HepG2 (cell line): ENCODE data around the gene ODAD4. TPM values are rescaled to one million over a fixed set of nuclear protein-coding genes. Genes with fewer than 3 reads are reported as not detected.

Source experiments
- BRD4 ChIP-seq: sonication (generic); formaldehyde crosslinking; IDR thresholded peaks from 2 replicates; pipeline ENCODE4 v1.4.0; 2020; ENCODE audit warnings: missing genetic modification reagents
- HHEX ChIP-seq: IDR thresholded peaks from 2 replicates; pipeline ENCODE4 v1.6.1; 2016; ENCODE audit warnings: control low read depth
- KDM5A ChIP-seq: fragments of 200-600 bp; sonication (generic); IDR thresholded peaks from 2 replicates; pipeline ENCODE4 v1.7.0; 2018; ENCODE audit warnings: antibody characterized with exemption, mild to moderate bottlenecking, low read length, borderline replicate concordance
- MAZ ChIP-seq, 2 experiments: sonication (generic) in 1 of 2; formaldehyde crosslinking in 1 of 2; IDR thresholded peaks; 2 replicates each; pipeline versions ENCODE4 v1.5.0 to v1.6.1; 2012 to 2020; ENCODE audit warnings: low read depth in 2 of 2, mild to moderate bottlenecking in 2 of 2, borderline replicate concordance in 1 of 2, improper control_type of control experiment in 1 of 2, low read length in 1 of 2, missing genetic modification reagents in 1 of 2, moderate library complexity in 1 of 2
- PAF1 ChIP-seq: IDR thresholded peaks from 2 replicates; pipeline ENCODE4 v1.6.1; 2016; ENCODE audit warnings: missing genetic modification reagents, missing compliant biosample characterization
- PHF20 ChIP-seq: sonication (generic); formaldehyde crosslinking; IDR thresholded peaks from 2 replicates; pipeline ENCODE4 v1.5.0; 2020; ENCODE audit warnings: mild to moderate bottlenecking, missing genetic modification reagents
- PHF21A ChIP-seq: sonication (generic); formaldehyde crosslinking; IDR thresholded peaks from 2 replicates; pipeline ENCODE4 v1.5.0; 2020; ENCODE audit warnings: mild to moderate bottlenecking, missing genetic modification reagents
- RELA ChIP-seq: sonication (generic); formaldehyde crosslinking; IDR thresholded peaks from 2 replicates; pipeline ENCODE4 v1.4.0; 2020; ENCODE audit warnings: missing genetic modification reagents
- RXRB ChIP-seq: IDR thresholded peaks from 2 replicates; pipeline ENCODE4 v1.6.1; 2016; ENCODE audit warnings: borderline replicate concordance, missing genetic modification reagents, missing compliant biosample characterization
- SIN3A ChIP-seq: IDR thresholded peaks from 2 replicates; pipeline ENCODE4 v1.6.1; 2011; ENCODE audit warnings: low read depth, mild to moderate bottlenecking, control low read depth, low read length, borderline replicate concordance
- SIN3B ChIP-seq: fragments of 150-350 bp; IDR thresholded peaks from 2 replicates; pipeline ENCODE4 v1.6.1; 2014; ENCODE audit warnings: low read length
- polyA plus RNA-seq, 8 experiments: library from polyadenylated mRNA; depleted of rRNA in 3 of 8; stranded (reverse) in 7 of 8; unstranded in 1 of 8; fragments of >200 nt; fragmentation: Illumina TruSeq in 4 of 8; extraction: Trizol in 4 of 8; gene quantifications; 2 replicates each; pipeline versions ENCODE4 v1.2.1 to v1.2.3, GENCODE V29; 2011 to 2016; ENCODE audit warnings: low read depth in 4 of 8, missing spikeins in 1 of 8, mixed read lengths in 1 of 8; ENCODE audit not compliant: insufficient read depth in 1 of 8
- total RNA-seq, 5 experiments: library from RNA; depleted of rRNA; stranded (reverse); fragments of >200 nt; fragmentation: Illumina TruSeq; extraction: Trizol; gene quantifications; 2 replicates each; pipeline ENCODE4 v1.2.3, GENCODE V29; 2016; ENCODE audit warnings: low read depth in 1 of 5
- TF ChIP-seq, protein P1 (sequence below): sonication (generic); formaldehyde crosslinking; IDR thresholded peaks from 2 replicates; pipeline ENCODE4 v1.4.0; 2020; ENCODE audit warnings: mild to moderate bottlenecking, missing genetic modification reagents
- TF ChIP-seq, protein P2 (sequence below): sonication (generic); formaldehyde crosslinking; IDR thresholded peaks from 2 replicates; pipeline ENCODE4 v1.8.0; 2022; ENCODE audit warnings: missing genetic modification reagents, mild to moderate bottlenecking, inconsistent platforms, borderline replicate concordance
- TF ChIP-seq, protein P3 (sequence below): IDR thresholded peaks from 2 replicates; pipeline ENCODE4 v1.6.1; 2016; ENCODE audit warnings: missing biosample characterization, missing genetic modification reagents, low read depth
- TF ChIP-seq, protein P4 (sequence below): sonication (generic); formaldehyde crosslinking; IDR thresholded peaks from 2 replicates; pipeline ENCODE4 v1.5.0; 2020; ENCODE audit warnings: missing genetic modification reagents
- TF ChIP-seq, protein P5 (sequence below): sonication (generic); formaldehyde crosslinking; conservative IDR thresholded peaks from 2 replicates; pipeline ENCODE4 v1.8.1; 2023; ENCODE audit warnings: missing genetic modification reagents
- TF ChIP-seq, protein P6 (sequence below): sonication (generic); formaldehyde crosslinking; IDR thresholded peaks from 2 replicates; pipeline ENCODE4 v1.4.0; 2020; ENCODE audit warnings: missing genetic modification reagents, mild to moderate bottlenecking, borderline replicate concordance

ODAD4 gene
- total and polyA plus RNA-seq, 2 of the 13 experiments (the other 11 are each of a cell fraction or from before 2014, with no cell fraction given) = 0.48 to 0.53 TPM

DNA sequence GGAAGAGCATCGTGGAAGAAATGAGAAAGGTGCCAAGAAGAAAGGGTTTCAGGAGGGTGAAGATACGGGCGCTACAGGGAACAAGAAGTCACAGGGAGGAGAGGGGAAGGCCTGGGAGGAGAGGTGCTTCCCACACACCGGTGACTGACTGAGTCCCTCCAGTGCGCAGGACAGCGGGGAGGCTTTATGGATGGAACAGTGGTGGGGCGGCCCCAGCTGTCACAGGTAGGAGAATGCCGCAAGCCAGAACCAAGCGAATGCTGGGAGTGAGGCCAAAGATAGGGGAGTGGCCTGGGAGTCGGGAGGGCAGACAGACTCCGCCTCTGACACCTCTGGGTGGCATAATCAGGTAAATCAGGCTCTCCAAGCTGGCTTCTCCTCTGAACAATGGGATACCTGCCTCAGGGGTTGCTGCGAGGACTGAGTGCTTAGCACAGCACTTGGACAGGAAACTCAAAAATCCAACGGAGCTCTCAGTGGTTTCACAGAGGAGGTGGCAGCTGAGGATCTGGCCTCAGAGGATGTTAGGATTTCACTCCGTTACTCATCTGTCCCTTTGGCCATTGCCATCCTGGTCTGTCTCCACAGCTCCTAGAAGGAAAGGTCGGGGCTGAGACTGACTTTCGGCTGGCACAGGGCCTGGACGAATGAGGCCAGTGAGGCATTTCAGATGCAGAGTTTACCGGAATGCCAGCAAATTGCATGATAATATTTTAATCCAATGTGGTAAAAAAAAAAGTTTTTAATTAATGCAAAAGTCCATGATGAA lies 35.5 kb downstream of the ODAD4 start (continued):
- TF ChIP-seq, protein P1, sequence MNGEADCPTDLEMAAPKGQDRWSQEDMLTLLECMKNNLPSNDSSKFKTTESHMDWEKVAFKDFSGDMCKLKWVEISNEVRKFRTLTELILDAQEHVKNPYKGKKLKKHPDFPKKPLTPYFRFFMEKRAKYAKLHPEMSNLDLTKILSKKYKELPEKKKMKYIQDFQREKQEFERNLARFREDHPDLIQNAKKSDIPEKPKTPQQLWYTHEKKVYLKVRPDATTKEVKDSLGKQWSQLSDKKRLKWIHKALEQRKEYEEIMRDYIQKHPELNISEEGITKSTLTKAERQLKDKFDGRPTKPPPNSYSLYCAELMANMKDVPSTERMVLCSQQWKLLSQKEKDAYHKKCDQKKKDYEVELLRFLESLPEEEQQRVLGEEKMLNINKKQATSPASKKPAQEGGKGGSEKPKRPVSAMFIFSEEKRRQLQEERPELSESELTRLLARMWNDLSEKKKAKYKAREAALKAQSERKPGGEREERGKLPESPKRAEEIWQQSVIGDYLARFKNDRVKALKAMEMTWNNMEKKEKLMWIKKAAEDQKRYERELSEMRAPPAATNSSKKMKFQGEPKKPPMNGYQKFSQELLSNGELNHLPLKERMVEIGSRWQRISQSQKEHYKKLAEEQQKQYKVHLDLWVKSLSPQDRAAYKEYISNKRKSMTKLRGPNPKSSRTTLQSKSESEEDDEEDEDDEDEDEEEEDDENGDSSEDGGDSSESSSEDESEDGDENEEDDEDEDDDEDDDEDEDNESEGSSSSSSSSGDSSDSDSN (CRISPR knock-in tag) = no peak
- TF ChIP-seq, protein P2, sequence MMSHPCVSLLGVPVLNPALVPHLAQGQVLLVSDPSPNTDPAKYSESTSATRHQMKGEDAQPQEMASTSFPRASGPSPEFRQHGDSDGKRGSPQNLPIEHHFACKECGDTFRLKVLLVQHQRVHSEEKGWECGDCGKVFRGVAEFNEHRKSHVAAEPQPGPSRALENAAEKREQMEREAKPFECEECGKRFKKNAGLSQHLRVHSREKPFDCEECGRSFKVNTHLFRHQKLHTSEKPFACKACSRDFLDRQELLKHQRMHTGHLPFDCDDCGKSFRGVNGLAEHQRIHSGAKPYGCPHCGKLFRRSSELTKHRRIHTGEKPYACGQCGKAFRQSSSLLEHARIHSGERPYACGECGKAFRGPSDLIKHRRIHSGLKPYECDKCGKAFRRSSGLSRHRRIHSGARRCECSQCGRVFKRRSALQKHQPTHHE (CRISPR knock-in tag) = no peak; the same call in 1 of the 2 replicates
- no peak for TF ChIP-seq RXRB (CRISPR knock-in tag)
- 0 out of 2 replicates have a peak, but pooled peaks have one; percentile 25 for TF ChIP-seq SIN3A
- TF ChIP-seq, protein P3, sequence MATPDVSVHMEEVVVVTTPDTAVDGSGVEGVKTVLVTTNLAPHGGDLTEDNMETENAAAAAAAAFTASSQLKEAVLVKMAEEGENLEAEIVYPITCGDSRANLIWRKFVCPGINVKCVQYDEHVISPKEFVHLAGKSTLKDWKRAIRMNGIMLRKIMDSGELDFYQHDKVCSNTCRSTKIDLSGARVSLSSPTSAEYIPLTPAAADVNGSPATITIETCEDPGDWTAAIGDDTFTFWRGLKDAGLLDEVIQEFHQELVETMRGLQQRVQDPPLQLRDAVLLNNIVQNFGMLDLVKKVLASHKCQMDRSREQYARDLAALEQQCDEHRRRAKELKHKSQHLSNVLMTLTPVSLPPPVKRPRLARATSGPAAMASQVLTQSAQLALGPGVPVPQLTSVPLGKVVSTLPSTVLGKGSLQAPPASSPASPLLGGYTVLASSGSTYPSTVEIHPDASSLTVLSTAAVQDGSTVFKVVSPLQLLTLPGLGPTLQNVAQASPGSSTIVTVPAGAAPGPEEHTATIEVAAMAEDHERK (CRISPR knock-in tag) = no peak
- TF ChIP-seq SIN3B = 0 out of 2 replicates have a peak, but pooled peaks have one; percentile 7
- peak; percentile 21; the same call in 1 of the 2 replicates for TF ChIP-seq PHF20 (CRISPR knock-in tag)
- TF ChIP-seq MAZ (IDR thresholded peaks at IDR 0.05; ENCODE audit: borderline replicate concordance, low read depth, low read length) = no peak; the same call in 1 of the 2 replicates
- 0 out of 2 replicates have a peak, but pooled peaks have one; percentile 57 for TF ChIP-seq MAZ (CRISPR knock-in tag; IDR thresholded peaks at IDR 0.05; ENCODE audit: low read depth)
- TF ChIP-seq KDM5A = 0 out of 2 replicates have a peak, but pooled peaks have one; percentile 49
- TF ChIP-seq, protein P4, sequence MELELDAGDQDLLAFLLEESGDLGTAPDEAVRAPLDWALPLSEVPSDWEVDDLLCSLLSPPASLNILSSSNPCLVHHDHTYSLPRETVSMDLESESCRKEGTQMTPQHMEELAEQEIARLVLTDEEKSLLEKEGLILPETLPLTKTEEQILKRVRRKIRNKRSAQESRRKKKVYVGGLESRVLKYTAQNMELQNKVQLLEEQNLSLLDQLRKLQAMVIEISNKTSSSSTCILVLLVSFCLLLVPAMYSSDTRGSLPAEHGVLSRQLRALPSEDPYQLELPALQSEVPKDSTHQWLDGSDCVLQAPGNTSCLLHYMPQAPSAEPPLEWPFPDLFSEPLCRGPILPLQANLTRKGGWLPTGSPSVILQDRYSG (CRISPR knock-in tag) = no peak
- TF ChIP-seq BRD4 (CRISPR knock-in tag) = no peak
- no peak for TF ChIP-seq RELA
- no peak for TF ChIP-seq PAF1 (CRISPR knock-in tag)
- no peak for TF ChIP-seq PHF21A (CRISPR knock-in tag)
- TF ChIP-seq HHEX (CRISPR knock-in tag) = no peak
- TF ChIP-seq, protein P5, sequence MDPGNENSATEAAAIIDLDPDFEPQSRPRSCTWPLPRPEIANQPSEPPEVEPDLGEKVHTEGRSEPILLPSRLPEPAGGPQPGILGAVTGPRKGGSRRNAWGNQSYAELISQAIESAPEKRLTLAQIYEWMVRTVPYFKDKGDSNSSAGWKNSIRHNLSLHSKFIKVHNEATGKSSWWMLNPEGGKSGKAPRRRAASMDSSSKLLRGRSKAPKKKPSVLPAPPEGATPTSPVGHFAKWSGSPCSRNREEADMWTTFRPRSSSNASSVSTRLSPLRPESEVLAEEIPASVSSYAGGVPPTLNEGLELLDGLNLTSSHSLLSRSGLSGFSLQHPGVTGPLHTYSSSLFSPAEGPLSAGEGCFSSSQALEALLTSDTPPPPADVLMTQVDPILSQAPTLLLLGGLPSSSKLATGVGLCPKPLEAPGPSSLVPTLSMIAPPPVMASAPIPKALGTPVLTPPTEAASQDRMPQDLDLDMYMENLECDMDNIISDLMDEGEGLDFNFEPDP (CRISPR knock-in tag) = 0 out of 2 replicates have a peak, but pooled peaks have one; percentile 10
- TF ChIP-seq, protein P6, sequence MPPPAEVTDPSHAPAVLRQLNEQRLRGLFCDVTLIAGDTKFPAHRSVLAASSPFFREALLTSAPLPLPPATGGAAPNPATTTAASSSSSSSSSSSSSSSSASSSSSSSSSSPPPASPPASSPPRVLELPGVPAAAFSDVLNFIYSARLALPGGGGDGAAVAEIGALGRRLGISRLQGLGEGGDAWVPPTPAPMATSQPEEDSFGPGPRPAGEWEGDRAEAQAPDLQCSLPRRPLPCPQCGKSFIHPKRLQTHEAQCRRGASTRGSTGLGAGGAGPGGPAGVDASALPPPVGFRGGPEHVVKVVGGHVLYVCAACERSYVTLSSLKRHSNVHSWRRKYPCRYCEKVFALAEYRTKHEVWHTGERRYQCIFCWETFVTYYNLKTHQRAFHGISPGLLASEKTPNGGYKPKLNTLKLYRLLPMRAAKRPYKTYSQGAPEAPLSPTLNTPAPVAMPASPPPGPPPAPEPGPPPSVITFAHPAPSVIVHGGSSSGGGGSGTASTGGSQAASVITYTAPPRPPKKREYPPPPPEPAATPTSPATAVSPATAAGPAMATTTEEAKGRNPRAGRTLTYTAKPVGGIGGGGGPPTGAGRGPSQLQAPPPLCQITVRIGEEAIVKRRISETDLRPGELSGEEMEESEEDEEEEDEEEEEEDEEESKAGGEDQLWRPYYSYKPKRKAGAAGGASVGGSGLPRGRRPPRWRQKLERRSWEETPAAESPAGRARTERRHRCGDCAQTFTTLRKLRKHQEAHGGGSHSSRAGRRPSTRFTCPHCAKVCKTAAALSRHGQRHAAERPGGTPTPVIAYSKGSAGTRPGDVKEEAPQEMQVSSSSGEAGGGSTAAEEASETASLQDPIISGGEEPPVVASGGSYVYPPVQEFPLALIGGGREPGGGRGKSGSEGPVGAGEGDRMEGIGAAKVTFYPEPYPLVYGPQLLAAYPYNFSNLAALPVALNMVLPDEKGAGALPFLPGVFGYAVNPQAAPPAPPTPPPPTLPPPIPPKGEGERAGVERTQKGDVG = no peak
